Measurements from ENCODE around the gene PDE5A. TPM values are rescaled to one million over a fixed set of nuclear protein-coding genes. Genes with fewer than 3 reads are reported as not detected.

The PDE5A gene
- total RNA-seq, 1 experiment from 2014 or later, result 5.0 TPM

DNA sequence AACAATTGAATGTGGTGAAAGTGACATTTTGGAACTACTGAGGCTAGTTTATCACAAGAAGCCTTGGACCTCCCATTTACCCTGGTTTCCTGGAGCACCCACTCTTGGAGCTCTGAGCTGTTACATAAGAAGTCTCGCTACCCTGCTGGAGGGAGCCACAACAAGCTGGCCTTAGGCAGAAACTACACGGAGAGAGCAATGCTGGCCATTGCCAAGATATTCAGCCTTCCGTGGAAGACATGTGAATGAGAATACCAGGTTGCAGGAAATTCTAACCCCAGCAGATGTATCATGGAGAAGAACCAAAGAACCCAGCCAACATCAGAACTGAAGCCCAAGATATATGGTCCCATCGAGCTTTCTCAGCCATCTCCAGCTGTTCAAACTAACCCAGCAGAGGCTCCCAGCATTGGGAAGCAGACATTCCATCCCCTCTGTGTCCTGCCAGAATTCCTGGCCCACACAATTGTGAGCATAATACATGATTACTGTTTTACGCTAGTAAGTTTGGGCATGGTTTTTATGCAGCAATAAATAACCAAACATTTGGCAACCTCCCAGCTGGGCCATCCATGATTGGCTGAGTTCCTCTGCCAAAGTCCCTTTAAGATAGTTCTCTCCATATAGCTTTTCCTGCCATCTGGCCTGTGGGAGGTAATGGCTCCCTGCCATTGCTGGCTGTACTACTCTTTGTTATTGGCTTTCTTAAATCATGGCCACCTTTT, 17.9 kb upstream of the PDE5A start:
- H3K27ac ChIP-seq (ENCODE audit: low read depth, low read length), result no peak overlapping the region
- no peak overlapping the region for H3K4me3 ChIP-seq (replicated peaks in 1 of 2; ENCODE audit: low read depth in 1 of 2, low read length in 2 of 2)
- DNase-seq (ENCODE audit: low read depth, low spot score), result no peak
- no peak for TF ChIP-seq SRF (IDR thresholded peaks at IDR 0.05; ENCODE audit: low read depth)
- TF ChIP-seq RAD21 (IDR thresholded peaks at IDR 0.05; ENCODE audit: low read depth), result no peak
- TF ChIP-seq EZH2 (IDR thresholded peaks at IDR 0.05), result no peak
- no peak for TF ChIP-seq EZH2phosphoT487 (IDR thresholded peaks at IDR 0.05; ENCODE audit: borderline replicate concordance)
- no peak for TF ChIP-seq FOSL1 (IDR thresholded peaks at IDR 0.05; ENCODE audit: low read depth)
- no peak for TF ChIP-seq CBX3 (IDR thresholded peaks at IDR 0.05; ENCODE audit: low read depth)
- no peak for TF ChIP-seq TCF7L2 (IDR thresholded peaks at IDR 0.05; ENCODE audit: borderline replicate concordance, extremely low read depth, insufficient read depth, insufficient read length)
- TF ChIP-seq SIN3A (IDR thresholded peaks at IDR 0.05; ENCODE audit: low read depth), result no peak
- no peak for TF ChIP-seq EGR1 (IDR thresholded peaks at IDR 0.05; ENCODE audit: low read depth)
- TF ChIP-seq ZFX (IDR thresholded peaks at IDR 0.05), result no peak
- TF ChIP-seq ELF1 (IDR thresholded peaks at IDR 0.05; ENCODE audit: borderline replicate concordance, low read depth), result no peak
- TF ChIP-seq YY1 (IDR thresholded peaks at IDR 0.05; ENCODE audit: extremely low read depth, insufficient replicate concordance, low read depth, low read length), result no peak
- TF ChIP-seq POLR2A (IDR thresholded peaks at IDR 0.05; ENCODE audit: borderline replicate concordance, extremely low read depth, insufficient read depth, insufficient read length), result no peak
- TF ChIP-seq, protein P1, sequence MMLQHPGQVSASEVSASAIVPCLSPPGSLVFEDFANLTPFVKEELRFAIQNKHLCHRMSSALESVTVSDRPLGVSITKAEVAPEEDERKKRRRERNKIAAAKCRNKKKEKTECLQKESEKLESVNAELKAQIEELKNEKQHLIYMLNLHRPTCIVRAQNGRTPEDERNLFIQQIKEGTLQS (IDR thresholded peaks at IDR 0.05), result no peak
- TF ChIP-seq, protein P2, sequence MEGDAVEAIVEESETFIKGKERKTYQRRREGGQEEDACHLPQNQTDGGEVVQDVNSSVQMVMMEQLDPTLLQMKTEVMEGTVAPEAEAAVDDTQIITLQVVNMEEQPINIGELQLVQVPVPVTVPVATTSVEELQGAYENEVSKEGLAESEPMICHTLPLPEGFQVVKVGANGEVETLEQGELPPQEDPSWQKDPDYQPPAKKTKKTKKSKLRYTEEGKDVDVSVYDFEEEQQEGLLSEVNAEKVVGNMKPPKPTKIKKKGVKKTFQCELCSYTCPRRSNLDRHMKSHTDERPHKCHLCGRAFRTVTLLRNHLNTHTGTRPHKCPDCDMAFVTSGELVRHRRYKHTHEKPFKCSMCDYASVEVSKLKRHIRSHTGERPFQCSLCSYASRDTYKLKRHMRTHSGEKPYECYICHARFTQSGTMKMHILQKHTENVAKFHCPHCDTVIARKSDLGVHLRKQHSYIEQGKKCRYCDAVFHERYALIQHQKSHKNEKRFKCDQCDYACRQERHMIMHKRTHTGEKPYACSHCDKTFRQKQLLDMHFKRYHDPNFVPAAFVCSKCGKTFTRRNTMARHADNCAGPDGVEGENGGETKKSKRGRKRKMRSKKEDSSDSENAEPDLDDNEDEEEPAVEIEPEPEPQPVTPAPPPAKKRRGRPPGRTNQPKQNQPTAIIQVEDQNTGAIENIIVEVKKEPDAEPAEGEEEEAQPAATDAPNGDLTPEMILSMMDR (IDR thresholded peaks at IDR 0.05 in 2 of 3, conservative IDR thresholded peaks at IDR 0.05 in 1 of 3; ENCODE audit: borderline replicate concordance in 1 of 3, insufficient read depth in 1 of 3, low read depth in 2 of 3, low read length in 2 of 3), result no peak
- no peaks in the 10 kb centered on the region for H3K9me2 ChIP-seq (ENCODE audit: insufficient read depth)
- no peaks in the 10 kb centered on the region for H4K20me1 ChIP-seq (ENCODE audit: insufficient read depth)
- no peaks in the 10 kb centered on the region for H3K27me3 ChIP-seq (ENCODE audit: insufficient read depth, low read length)
- H3K9ac ChIP-seq (ENCODE audit: low read length), result no peak overlapping the region
- no peak overlapping the region for H2AFZ ChIP-seq (ENCODE audit: low read depth, low read length, poor library complexity, severe bottlenecking)
- H3K36me3 ChIP-seq (ENCODE audit: control insufficient read depth in 1 of 2, insufficient read depth in 2 of 2, low read length in 2 of 2), result no peaks in the 10 kb centered on the region
- H3K4me2 ChIP-seq (ENCODE audit: low read length), result no peak overlapping the region
- no peak for ATAC-seq
- no peaks in the 10 kb centered on the region for H3K4me1 ChIP-seq (ENCODE audit: control insufficient read depth in 1 of 2, insufficient read depth in 2 of 2, low read length in 2 of 2)
- no TSS peak for BruUV-seq (replicated peaks)
- H3K9me3 ChIP-seq (ENCODE audit: control insufficient read depth in 1 of 2, insufficient read depth in 1 of 2, low read depth in 1 of 2, low read length in 2 of 2), result no peaks in the 10 kb centered on the region
- ChIA-PET POLR2A (no interaction called here), RAD21 (ENCODE audit: low non-redundant PET in 1 of 2, low total read pairs in 2 of 2, uncharacterized antibody in 2 of 2, unreplicated experiment in 2 of 2) (no interaction called here), CTCF (no interaction called here)
- no peaks in the 10 kb centered on the region for H3K79me2 ChIP-seq (ENCODE audit: insufficient read depth, low read length)
- intact Hi-C loops (cut with micrococcal nuclease), result no loop called here
